Prostate gland (tissue), 2 donors: ENCODE measurements around the gene MVB12B. TPM values are rescaled to one million over a fixed set of nuclear protein-coding genes. Genes with fewer than 3 reads are reported as not detected.

ENCODE experiments used
- DNase-seq: peaks from one replicate; pipeline ENCODE4 v3.0.0-alpha.2; 2019; ENCODE audit warnings: low spot score
- H3K27ac ChIP-seq, 2 donors: fragments of 200-600 bp; sonication (generic); 2 replicates each; pipeline ENCODE4 v1.5.1; 2017 to 2019
- H3K27me3 ChIP-seq: fragments of 200-600 bp; sonication (generic); replicated peaks from 2 replicates; pipeline ENCODE4 v1.5.1; 2019; ENCODE audit not compliant: insufficient read depth
- H3K36me3 ChIP-seq, 2 donors: fragments of 200-600 bp; sonication (generic); 1 replicate in 1 of 2; 2 replicates in 1 of 2; pipeline versions ENCODE4 v1.5.1 to v1.8.1; 2017 to 2019
- H3K4me1 ChIP-seq: fragments of 200-600 bp; sonication (generic); replicated peaks from 2 replicates; pipeline ENCODE4 v1.5.1; 2019
- H3K4me3 ChIP-seq, 2 donors: fragments of 200-600 bp; sonication (generic); 2 replicates each; pipeline ENCODE4 v1.5.1; 2017 to 2019
- H3K9me3 ChIP-seq: fragments of 200-600 bp; sonication (generic); 2 replicates; pipeline ENCODE4 v1.5.1; 2017
- POLR2A ChIP-seq: fragments of 450-650 bp; IDR thresholded peaks from one replicate; pipeline ENCODE4 v1.6.1; 2016; ENCODE audit warnings: antibody characterized with exemption, mild to moderate bottlenecking
- POLR2AphosphoS5 ChIP-seq: sonication (generic); formaldehyde crosslinking; IDR thresholded peaks from one replicate; pipeline ENCODE4 v1.6.1; 2017; ENCODE audit warnings: antibody characterized with exemption
- WGBS: methylation state at CpG from one replicate; pipeline ENCODE4 v1.1.5; 2018; 5-methylcytosine and 5-hydroxymethylcytosine counted together
- intact Hi-C: fragments of 100-400 bp; cut with DNase I; formaldehyde crosslinking; loops from one replicate; pipeline ENCODE4 v1.14.2; 2022
- total RNA-seq, 2 donors: library from RNA; depleted of rRNA; stranded (reverse); fragments of >200 nt; gene quantifications; one replicate each; pipeline ENCODE4 v1.1.0, GENCODE V29; 2016
- TF ChIP-seq, protein P1 (sequence below), 4 experiments: fragments of 200-600 bp in 2 of 4; fragments of 450-650 bp in 2 of 4; sonication (generic) in 2 of 4; IDR thresholded peaks; 1 replicate in 3 of 4; 2 replicates in 1 of 4; pipeline ENCODE4 v1.5.1; 2016 to 2019; ENCODE audit warnings: antibody characterized with exemption in 4 of 4, mild to moderate bottlenecking in 2 of 4, moderate library complexity in 2 of 4

Gene MVB12B
- total RNA-seq, 2 donors from 2014 or later = 17.3 to 28.4 TPM

DNA sequence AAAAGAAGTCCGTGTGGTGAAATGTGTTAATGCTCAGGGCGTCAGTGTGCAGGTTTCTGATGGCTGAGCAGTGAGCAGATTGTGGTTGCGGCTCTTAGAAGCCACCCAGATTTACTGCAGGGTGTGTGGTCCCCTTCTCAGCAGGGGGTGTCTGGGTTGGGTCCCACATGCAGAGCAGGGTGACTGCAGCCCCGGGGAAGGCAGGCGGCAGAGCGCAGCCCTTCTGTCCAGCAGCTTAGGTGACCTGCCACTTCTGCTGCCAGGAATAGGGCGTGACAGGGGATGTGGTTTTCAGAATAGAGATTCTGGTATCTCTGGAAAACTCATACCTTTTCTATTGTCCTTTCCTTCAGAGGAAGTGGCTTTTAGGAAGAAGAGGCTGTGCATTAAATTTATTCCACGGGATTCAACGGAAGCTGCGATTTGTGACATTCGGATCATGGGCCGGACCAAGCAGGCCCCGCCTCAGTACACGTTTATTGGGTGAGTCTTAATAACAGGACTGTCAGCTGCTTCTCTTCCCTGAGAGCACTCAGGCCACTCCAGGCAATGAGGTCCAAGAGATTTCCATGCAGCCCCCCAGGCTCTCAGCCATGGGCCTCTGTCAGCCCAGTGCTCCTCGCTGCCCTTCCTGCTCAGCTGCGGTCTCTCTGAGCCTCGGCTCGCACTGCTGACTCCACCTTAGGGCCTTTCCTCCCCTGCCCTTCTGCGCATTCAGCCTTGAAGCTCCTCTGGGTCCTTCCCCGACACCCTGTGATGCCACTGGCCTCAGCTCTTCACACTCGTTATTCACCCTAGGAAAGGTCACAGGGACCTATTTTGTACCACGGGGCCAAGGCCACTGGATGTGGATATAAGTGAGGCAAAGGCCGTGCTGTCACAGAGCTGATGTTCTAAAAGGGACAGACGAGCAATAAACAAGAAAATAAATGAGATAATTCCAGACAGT, 65.4 kb downstream of the MVB12B start:
- intact Hi-C loops = loop anchor here (10.0 kb wide), 3 partner anchors 167 to 987 kb away; no protein-coding TSS in a partner anchor

DNA sequence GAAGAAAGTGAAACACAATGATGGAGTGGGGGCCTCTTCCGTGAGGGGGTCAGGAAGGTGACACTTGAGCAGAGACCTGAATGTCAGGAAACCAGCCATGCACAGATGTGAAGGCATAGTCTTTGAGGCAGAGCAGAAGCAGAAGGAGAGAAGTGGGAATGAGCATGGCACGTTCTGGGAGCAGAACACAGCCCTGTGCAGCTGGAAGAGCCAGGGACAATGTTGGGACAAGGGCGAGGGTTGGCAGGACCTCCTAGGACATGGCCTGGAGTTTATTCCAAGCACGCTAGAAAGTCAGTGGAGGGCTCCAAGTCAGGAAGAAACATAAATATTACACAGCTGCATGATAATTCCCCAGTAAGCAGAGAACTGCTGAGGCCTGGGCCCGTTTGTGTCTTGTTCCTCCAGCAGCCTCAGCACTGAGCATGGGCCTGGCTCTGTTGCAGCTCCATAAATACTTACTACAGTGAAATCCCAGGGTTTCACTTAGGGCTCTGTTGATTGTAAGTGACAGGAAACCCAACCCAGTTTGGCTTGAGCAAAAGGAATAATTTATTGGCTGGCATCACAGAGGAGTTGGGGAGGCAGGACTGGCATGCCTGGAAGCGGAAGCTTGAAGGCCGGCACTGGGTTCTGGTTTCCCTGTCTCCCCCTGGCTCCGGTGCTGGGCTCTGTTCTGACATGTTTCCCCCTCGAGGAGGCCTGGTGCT, 66.2 kb downstream of the MVB12B start:
- WGBS = 32% methylated on average over 9 of the region's 9 CpGs

More for the DNA sequence above, 65.4 kb downstream of the MVB12B start:
- H3K27me3 ChIP-seq = no peaks in the 10 kb centered on the region
- peaks cover 16% of the 10 kb centered on the region for H3K4me1 ChIP-seq
- peak overlapping the region; percentile 8 to 35 for H3K27ac ChIP-seq
- no peak for DNase-seq
- 85% methylated on average over 24 of the region's 24 CpGs for WGBS
- TF ChIP-seq POLR2A (no peak), POLR2AphosphoS5 (no peak)
- TF ChIP-seq, protein P1, sequence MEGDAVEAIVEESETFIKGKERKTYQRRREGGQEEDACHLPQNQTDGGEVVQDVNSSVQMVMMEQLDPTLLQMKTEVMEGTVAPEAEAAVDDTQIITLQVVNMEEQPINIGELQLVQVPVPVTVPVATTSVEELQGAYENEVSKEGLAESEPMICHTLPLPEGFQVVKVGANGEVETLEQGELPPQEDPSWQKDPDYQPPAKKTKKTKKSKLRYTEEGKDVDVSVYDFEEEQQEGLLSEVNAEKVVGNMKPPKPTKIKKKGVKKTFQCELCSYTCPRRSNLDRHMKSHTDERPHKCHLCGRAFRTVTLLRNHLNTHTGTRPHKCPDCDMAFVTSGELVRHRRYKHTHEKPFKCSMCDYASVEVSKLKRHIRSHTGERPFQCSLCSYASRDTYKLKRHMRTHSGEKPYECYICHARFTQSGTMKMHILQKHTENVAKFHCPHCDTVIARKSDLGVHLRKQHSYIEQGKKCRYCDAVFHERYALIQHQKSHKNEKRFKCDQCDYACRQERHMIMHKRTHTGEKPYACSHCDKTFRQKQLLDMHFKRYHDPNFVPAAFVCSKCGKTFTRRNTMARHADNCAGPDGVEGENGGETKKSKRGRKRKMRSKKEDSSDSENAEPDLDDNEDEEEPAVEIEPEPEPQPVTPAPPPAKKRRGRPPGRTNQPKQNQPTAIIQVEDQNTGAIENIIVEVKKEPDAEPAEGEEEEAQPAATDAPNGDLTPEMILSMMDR (IDR thresholded peaks at IDR 0.05) = no peak
- no peaks in the 10 kb centered on the region for H3K9me3 ChIP-seq
- no peaks in the 10 kb centered on the region for H3K36me3 ChIP-seq
- no peak overlapping the region for H3K4me3 ChIP-seq

DNA sequence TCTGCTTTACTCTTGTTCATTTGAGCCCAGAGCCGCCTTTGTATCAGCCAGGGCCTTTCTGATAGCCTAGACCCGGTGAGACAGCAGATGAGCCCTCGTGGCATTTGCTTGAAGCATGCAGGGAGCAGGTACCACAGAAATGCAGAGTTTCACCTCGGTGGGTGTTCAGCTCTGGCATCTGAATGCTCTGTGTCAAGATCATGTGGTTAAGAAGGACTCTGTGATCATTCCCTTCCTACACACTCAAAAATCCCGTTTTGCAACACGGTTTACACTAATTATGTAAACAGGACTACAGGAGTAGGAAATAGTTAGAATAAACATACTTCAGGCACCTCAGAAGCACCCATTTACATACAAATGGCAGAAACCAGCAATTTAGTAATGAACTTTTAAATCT, 67.2 kb downstream of the MVB12B start:
- WGBS = 62% methylated on average over 6 of the region's 6 CpGs
- Histone ChIP-seq H3K27me3 (no peaks in the 10 kb centered on the region), H3K4me3 (no peak overlapping the region), H3K4me1 (peaks cover 16% of the 10 kb centered on the region), H3K9me3 (no peaks in the 10 kb centered on the region), H3K27ac (peak overlapping the region; percentile 8 to 29), H3K36me3 (no peaks in the 10 kb centered on the region)
- intact Hi-C loops = loop anchor here (10.0 kb wide), 3 partner anchors 169 to 989 kb away; no protein-coding TSS in a partner anchor
- TF ChIP-seq, protein P1 (IDR thresholded peaks at IDR 0.05) = no peak
- TF ChIP-seq POLR2AphosphoS5 = no peak
- TF ChIP-seq POLR2A = no peak
- DNase-seq = no peak

More for the DNA sequence above, 66.2 kb downstream of the MVB12B start:
- peaks cover 16% of the 10 kb centered on the region for H3K4me1 ChIP-seq
- DNase-seq = peak; percentile 75
- H3K27ac ChIP-seq = peak overlapping the region; percentile 8 to 35
- no peak overlapping the region for H3K4me3 ChIP-seq
- H3K9me3 ChIP-seq = no peaks in the 10 kb centered on the region
- no peaks in the 10 kb centered on the region for H3K27me3 ChIP-seq
- no peaks in the 10 kb centered on the region for H3K36me3 ChIP-seq
- intact Hi-C loops = loop anchor here (10.0 kb wide), 3 partner anchors 168 to 988 kb away; no protein-coding TSS in a partner anchor
- TF ChIP-seq POLR2AphosphoS5 (peak; percentile 85), POLR2A (no peak)
- TF ChIP-seq, protein P1 (IDR thresholded peaks at IDR 0.05) = peak in 1 of 4 experiments; percentile 48

DNA sequence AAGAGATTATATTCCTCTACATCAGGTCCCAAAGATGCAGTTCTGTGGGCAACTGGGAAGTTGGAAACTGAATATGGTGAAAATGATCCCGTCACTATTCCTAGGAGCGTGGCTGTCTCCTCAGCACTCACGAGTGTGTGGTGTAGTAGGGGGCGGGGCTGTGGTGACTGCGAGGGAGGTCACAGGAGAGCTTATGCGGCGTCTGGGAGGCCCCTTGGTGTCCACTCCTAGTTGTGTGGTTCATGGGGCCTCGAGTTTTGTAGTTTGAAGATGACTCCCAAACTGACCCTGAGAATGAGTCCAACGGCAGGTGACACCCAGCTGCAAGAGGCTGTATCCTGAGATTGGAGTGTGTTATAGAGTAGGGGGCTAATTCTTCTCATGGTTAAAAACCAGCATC, 68.2 kb downstream of the MVB12B start:
- H3K27me3 ChIP-seq = no peaks in the 10 kb centered on the region
- TF ChIP-seq POLR2A (no peak), POLR2AphosphoS5 (no peak)
- TF ChIP-seq, protein P1 (IDR thresholded peaks at IDR 0.05) = no peak
- 90% methylated on average over 9 of the region's 9 CpGs for WGBS
- no peak overlapping the region for H3K4me3 ChIP-seq
- no peaks in the 10 kb centered on the region for H3K9me3 ChIP-seq
- H3K27ac ChIP-seq = no peak overlapping the region
- intact Hi-C loops = loop anchor here (5.0 to 10.0 kb wide), 5 partner anchors 78 to 990 kb away; no protein-coding TSS in a partner anchor
- DNase-seq = no peak
- H3K36me3 ChIP-seq = no peaks in the 10 kb centered on the region
- peaks cover 16% of the 10 kb centered on the region for H3K4me1 ChIP-seq
